ENCODE measurements around the gene EP400.

The EP400 gene

GRCh38 chr12:131990066-131990979, 40.6 kb downstream of the EP400 start:
- DNase-seq, result no peak

DNA sequence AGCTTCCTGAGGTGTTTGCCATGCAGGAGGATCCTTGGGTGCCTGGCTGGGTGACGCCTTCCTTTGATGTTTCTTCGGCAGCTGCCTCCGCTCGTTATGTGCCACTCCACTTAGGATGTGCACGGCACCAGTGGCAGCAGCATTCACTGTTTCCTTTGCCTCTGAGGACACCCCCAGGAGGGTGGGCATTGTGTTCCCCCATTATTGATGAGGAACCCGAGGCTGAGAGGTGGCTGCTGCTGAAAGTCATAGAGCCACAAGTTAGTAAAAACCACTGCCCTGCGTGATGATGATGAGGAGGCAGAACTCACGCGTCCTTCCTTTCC, 41.2 kb downstream of the EP400 start:
- DNase-seq, result no peak

DNA sequence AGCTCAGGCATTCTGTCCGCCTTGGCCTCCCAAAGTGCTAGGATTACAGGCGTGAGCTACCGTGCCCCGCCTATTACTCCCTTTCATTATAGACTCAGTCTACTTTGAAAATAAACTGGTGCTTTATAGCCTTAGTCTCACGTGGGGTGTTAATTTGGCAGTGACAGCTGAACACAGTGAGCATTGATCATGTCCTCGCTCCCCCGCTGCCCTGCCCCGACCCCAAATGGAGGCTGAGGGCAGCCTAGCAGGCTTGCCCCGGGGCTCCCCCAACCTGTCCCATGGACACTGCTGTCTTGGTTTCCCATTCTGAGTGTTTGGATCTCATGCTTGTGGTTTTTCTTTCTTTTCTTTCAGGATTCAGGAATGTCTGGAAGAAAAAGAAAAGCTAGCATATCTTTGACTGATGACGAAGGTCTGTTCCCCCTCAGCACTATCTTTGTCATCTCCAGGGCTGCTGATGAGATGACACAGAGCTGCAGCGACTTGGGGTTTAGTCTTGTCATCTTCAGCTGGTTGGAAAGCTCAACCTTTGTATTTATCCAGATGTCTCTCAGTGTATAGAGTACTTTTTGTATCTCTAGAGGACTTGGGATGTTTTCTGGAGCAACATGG, 42.2 kb downstream of the EP400 start:
- DNase-seq, result no peak

GRCh38 chr12:131994589-131994988, 44.8 kb downstream of the EP400 start:
- no peak for DNase-seq

DNA sequence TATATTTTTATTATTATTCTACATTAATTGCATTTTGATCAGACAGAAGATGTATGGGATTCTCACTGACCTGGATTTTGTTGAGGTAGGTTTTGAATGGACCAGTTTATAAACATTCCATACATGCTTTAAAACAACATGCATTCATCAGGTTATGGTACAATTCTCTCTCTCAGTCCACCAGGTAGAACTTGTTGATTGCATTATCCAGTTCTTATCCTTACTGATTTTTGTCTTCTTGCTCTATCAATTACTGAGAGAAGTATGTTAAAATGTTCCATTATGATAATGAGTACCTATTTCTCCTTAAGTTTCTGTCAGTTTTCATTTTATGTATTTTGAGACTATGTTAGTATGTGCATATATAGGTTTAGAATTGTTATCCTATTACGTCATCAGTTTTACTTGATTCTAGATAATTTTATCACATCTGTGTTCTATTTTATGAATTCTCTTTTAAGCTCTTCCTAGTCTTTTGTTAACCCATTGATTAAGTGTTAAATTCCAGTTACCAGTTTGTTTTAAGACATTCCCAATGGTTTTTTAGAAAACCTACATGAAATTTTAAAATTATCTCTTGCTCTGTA, 50.6 kb downstream of the EP400 start:
- no peak for DNase-seq

DNA sequence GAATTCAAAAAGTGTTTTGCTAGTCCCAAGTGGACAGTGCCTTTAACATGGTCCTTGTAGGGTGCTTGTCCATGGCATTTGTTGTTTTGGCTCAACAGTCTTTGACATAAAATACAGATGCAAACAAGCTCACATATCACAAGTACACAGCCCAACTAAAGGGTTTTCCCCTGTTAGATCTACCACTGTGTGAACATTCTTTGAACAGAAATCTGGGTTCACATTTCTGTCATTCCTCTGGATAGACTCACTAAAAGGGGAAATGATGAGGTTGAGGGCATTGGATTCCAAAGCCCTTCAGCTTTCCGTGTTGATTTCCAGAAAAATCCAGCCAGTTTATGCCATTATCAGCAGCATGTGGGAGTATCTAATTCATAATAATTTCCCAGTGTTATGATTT, 54.1 kb downstream of the EP400 start:
- no peak for DNase-seq

GRCh38 chr12:132004946-132005345, 55.2 kb downstream of the EP400 start:
- no peak for DNase-seq

DNA sequence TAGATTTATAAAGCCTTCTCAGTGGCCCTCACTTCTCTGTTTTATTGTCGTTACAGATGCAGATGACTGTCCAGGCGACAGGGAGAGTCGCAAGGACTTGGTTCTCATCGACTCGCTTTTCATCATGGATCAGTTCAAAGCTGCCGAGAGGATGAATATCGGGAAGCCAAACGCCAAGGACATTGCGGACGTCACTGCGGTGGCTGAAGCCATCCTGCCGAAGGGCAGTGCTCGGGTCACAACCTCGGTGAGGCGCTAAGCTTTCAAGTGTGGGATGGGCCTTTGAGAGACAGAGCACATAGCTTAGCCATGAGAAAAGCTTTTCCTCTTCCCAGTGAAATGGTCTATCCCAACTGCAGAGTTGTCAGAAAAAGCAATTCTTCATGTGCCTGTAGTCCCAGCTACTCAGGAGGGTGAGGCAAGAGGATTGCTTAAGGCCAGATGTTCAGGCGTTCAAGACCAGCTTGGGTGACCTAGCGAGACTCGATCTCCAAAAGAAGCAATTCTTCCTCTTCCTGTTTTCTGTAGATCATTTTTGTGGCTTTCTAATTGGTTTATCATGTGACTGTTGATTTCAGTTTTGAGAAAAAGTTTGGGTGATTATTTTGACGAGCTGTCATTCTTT, 56.4 kb downstream of the EP400 start:
- DNase-seq, result peak in 1 of 4 experiments; percentile 9

GRCh38 chr12:132007041-132007440, 57.3 kb downstream of the EP400 start:
- DNase-seq, result no peak

DNA sequence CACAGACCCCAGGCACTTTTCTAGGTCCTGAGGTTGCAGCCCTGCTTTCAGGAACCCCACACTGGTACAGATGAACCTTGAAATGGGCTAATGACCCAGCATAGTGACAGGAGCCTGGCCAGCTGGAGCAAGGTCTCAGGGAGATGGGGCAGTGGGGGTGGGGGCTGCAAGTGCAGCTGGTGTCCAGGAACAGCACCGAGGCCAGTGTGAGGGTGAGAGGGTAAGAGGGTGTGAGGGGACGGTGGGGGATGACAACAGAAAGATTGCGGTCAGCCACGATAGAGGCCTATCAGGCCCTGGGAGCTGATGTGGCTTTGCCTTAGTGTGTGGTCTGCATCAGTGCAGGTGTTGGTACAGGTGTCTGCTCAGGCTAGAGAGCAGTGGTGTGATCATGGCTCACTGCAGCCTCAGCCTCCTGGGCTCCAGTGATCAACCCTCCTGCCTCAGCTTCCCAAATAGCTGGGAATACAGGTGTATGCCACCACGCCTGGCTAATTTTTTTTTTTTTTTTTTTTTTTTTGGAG, 59.7 kb downstream of the EP400 start:
- no peak for DNase-seq

- no peak for DNase-seq
These were observed 63.3 kb downstream of the EP400 start for GRCh38 chr12:132012919-132013568.

- no peak for DNase-seq
These were observed 64.6 kb downstream of the EP400 start for GRCh38 chr12:132014092-132014914.

- no peak for DNase-seq
These were observed 65.2 kb downstream of the EP400 start for GRCh38 chr12:132014915-132015280.

DNA sequence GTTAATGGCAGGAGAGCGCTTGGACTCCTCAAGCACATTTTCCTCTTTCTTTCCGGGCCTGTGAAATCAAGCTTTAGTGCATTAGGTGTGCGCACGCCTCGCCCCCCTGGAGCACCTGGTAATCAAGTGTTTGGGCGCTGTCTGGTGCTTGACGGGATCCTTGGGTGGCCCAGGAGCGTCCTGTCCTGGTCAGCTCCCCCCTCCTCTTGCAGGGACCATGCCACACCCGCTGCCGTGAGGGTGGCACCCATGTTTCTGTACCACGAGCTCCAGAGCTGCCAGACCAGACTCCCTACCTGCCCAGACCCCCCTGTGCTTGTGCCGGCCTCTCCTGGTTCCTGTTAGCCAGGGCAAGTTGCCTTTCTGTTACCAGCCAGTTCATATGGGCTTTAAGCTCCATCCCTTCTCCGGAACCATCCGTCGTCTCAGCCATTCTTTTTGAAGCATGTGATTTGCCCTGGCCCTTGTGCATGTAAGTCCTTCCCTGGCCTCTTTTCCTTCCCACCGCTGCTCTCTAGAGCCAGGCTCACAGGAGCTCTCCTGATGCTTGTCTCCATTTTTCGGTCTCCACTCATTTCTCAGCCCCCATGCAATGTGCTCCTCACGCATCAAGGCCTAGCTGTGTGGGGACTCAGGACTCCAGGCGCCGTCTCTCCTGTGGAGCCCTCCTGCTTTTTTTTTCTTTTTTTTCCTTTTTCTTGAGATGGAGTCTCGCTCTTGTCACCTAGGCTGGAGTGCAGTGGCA, 66.1 kb downstream of the EP400 start:
- DNase-seq, result no peak

DNA sequence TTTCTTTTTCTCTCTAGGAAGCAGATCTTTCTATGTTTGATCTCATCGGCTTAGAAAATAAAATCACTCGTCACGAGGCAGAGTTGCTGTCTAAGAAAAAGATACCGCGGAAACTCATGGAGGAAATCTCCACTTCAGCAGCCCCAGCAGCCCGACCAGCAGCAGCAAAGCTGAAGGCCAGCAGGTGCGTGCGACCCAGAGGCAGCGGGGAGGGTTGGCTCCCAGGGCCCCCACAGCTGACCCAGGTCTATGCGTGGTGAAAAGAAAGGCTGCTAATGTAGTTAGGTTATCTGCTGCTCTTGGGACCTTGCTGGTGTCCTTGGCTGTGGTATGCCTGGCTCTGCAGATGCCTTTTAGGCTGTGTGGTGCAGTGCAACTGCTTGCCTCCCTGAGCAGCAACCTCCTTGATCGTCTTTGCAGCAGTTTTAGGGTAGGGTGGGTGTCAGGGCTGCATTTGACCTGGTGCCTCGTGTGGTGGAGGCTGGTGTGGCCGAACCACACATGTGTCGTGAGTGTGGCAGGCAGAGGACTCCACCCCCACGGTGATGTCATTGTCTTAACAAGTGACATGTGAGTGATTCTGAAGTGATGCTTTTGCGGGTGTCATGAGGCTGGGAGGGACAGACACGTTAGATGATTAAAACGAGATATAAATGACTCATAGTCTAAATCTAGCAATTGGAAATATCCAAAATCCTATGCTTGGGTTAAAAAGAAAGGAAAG, 68.6 kb downstream of the EP400 start:
- peak in 3 of 4 experiments; percentile 7 to 13 (median 11) for DNase-seq

GRCh38 chr12:132019891-132020290, 70.1 kb downstream of the EP400 start:
- DNase-seq, result no peak

DNA sequence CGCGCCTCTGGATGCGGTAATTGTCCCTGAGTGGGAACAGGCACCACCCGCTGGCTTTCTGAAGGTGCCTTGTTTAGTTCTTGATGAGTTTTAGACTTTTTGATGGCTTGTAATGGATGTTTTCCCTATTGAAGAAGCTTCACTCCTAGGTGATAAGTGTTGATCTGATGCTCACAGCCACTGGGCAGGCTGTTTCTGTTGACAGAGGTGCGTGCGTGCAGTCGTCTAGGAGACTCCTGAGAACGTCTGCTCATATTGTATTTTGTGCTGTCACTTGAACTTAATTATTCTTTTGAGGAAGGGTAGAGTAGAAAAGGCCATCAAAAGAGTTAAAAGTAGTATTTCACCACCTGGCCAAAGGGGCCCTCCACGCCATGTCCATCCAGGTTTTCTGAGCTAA, 70.5 kb downstream of the EP400 start:
- no peak for DNase-seq

DNA sequence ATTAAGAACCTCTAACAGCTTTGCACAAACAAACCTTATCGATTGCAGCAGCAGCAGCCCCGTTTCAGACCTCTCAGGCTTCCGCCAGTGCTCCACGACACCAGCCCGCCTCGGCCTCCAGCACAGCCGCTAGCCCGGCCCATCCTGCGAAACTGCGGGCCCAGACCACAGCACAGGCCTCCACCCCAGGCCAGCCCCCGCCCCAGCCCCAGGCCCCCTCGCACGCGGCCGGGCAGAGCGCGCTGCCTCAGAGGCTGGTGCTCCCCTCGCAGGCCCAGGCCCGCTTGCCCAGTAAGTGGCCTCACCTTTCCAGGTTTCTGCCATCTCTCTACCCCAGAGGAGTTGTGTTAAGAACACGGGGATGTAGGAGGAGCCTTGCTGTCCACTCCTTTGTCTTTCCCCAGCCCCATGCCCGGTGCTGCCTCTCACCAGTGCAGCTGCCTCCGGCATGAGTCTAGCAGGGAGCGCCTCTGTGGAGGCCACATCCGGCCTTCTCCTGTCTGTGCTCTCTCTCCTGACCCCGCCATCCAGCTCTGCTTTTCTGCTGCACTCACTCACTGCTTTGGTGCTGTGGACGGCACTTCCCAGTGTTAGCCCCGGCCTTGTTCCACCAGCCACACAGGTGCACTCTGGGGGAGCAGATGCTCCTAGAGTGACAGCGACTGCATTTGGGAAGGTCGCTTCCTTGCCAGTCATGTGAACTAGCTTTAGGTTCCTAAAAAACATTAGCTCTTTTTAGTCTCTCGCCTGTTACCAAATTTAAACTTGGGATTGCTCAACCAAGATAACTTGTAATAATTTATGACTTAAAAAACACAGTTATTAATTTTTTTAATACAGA, 71.5 kb downstream of the EP400 start:
- peak in 3 of 4 experiments; percentile 17 to 37 (median 24) for DNase-seq

GRCh38 chr12:132021965-132022364, 72.2 kb downstream of the EP400 start:
- no peak for DNase-seq
